Measurements from ENCODE around the gene CCSER1. TPM values are rescaled to one million over a fixed set of nuclear protein-coding genes. Genes with fewer than 3 reads are reported as not detected.

The CCSER1 gene
- total RNA-seq: 1 to 10 TPM; 5.2 to 9.0 TPM
- 1 to 10 TPM; 2.0 to 4.5 (median 3.8) TPM for polyA plus RNA-seq (ENCODE audit: insufficient read length in 6 of 6)
- long read RNA-seq, donor 1: 0 reads
- long read RNA-seq, donor 2: 0 reads
- long read RNA-seq, donor 3: 0 reads
- long read RNA-seq, donor 4, partial matches to known transcripts: 1 of 1 reads
- long read RNA-seq, donor 4, other reads (novel, unspliced or antisense): 0 of 1 reads
- long read RNA-seq, donor 5: 0 reads
- long read RNA-seq, donor 6, partial matches to known transcripts: 996 of 996 reads
- long read RNA-seq, donor 6, other reads (novel, unspliced or antisense): 0 of 996 reads
- long read RNA-seq, donor 7: 0 reads
- long read RNA-seq, donor 8: 0 reads
- long read RNA-seq, donor 9: 0 reads
- long read RNA-seq, donor 10: 0 reads
- long read RNA-seq, donor 11, partial matches to known transcripts: 0 of 1 reads
- long read RNA-seq, donor 11, other reads (novel, unspliced or antisense): 0 of 1 reads
- long read RNA-seq, donor 12: 0 reads

DNA sequence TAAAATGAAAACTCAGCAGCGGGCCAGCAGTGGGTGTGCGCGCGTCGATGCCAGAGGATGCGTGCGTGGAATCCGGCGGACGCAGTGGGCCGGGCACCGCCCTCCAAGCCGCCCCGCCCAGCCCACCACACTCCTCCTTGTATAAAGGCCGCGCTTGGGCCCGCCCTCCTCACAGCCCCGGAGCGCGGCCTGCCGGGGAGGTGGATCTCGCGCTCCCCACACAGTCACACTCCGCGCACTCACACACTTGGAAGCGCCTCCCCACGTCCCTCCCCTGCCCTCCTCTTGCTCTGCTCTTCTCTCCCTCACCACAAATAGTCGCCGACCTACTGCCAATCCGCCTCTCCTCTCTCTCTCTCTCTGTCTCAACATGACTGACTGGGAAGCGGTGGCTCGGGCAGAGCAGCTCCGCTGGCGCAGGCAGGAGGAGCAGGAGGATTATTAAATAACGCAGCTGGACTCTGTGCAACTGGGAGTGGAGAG is at the start of gene CCSER1:
CCSER1 (plus strand) TSS at position 172 of the 483 bp plus-strand sequence.
- intact Hi-C loops (cut with DNase I): no loop called here
- TF ChIP-seq, protein P1, sequence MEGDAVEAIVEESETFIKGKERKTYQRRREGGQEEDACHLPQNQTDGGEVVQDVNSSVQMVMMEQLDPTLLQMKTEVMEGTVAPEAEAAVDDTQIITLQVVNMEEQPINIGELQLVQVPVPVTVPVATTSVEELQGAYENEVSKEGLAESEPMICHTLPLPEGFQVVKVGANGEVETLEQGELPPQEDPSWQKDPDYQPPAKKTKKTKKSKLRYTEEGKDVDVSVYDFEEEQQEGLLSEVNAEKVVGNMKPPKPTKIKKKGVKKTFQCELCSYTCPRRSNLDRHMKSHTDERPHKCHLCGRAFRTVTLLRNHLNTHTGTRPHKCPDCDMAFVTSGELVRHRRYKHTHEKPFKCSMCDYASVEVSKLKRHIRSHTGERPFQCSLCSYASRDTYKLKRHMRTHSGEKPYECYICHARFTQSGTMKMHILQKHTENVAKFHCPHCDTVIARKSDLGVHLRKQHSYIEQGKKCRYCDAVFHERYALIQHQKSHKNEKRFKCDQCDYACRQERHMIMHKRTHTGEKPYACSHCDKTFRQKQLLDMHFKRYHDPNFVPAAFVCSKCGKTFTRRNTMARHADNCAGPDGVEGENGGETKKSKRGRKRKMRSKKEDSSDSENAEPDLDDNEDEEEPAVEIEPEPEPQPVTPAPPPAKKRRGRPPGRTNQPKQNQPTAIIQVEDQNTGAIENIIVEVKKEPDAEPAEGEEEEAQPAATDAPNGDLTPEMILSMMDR (IDR thresholded peaks at IDR 0.05): no peak
- Histone ChIP-seq H3K36me3 (no peaks in the 10 kb centered on the region), H3K27ac (peak within 1 kb of the TSS; percentile 59 to 71), H3K4me3 (peak within 1 kb of the TSS; percentile 52 to 60), H3K4me1 (peaks cover 4 to 26% of the 10 kb centered on the region in 2 donors), H3K27me3 (peaks cover 0 to 24% of the 10 kb centered on the region in 2 donors), H3K9me3 (no peaks in the 10 kb centered on the region)
- DNase-seq: peak; percentile 40 to 92 (median 78)
- peak; percentile 94 for ATAC-seq

DNA sequence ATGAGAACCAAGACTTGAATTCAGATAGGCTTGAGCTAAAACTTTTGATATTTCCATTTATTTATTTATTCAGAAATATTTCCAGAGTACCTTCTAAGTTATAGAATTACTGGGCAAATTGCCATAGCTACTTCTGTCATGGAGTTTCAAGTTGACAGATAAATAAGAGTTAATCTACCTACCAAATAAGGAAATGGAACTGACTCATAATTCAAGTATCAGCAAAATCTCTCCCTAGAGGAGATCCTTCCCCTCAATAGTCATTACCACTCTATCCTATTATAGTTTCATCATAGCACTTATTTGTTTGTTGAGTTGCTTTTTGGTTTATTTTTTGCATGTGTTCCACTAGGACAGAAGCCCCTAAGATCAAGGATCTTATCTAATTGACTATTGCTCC is 48.8 kb upstream of the CCSER1 start:
- Histone ChIP-seq H3K9me3 (no peaks in the 10 kb centered on the region), H3K4me3 (no peak overlapping the region), H3K36me3 (no peaks in the 10 kb centered on the region), H3K27ac (no peak overlapping the region), H3K27me3 (no peaks in the 10 kb centered on the region), H3K4me1 (no peaks in the 10 kb centered on the region)
- TF ChIP-seq, protein P1 (IDR thresholded peaks at IDR 0.05): no peak
- no peak for ATAC-seq
- DNase-seq: no peak
- intact Hi-C loops (cut with DNase I): no loop called here

DNA sequence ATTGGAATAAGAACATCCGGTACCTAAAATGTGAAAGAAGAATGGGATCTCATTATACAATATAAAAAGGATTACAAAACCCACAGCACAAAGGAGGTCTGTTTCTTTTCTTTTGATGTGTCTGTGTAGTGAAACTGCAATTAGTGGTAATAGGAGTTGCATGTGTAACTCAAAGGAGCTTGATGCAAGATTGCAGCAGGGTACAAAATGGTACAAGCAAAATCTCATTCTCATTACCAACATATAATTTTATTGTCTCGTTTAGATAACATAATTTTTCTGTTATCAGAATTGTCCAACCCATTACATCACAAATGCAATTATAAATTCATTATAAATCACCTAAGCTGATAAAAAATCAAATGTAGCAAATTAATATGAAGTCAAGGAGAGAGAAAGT is 47.1 kb upstream of the CCSER1 start:
- no peak for DNase-seq
- H3K27me3 ChIP-seq: no peaks in the 10 kb centered on the region
- TF ChIP-seq, protein P1 (IDR thresholded peaks at IDR 0.05): no peak
- ATAC-seq: no peak
- H3K9me3 ChIP-seq: no peaks in the 10 kb centered on the region
- no peaks in the 10 kb centered on the region for H3K4me1 ChIP-seq
- H3K4me3 ChIP-seq: no peak overlapping the region
- H3K27ac ChIP-seq: no peak overlapping the region
- intact Hi-C loops (cut with DNase I): no loop called here
- no peaks in the 10 kb centered on the region for H3K36me3 ChIP-seq

DNA sequence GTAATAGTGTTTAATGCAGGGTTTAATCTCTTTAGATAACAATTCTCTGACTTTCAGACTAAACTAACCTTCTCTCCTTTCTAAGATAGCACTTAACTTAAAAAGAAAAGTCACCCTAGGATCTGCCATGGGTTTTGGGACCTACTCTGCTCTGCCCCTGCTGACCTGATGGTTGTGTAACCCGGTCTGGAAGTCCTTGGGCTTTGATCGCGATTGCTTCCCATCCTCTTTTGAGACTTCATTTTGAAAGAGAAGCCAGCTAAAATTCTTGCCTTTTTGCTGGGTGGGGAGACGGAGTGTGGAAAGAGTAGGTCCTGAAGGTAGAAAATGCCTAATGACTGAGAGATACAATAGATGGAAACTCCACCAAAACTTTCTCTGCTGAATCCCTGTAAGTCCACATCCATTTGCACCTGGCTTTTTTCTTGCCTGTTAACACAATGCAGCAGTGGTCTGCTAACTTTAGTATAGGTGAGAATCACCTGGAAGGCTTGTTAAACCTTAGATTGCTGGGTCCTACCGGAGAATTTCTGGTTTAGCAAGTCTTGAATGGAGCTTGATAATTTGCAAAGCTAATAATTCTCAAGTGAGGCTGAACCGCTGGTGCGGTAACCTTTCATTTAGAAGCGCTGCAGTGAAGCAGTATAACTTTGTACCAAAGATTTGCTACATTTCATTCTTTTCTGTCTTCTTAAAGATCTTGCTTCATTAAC is 45.6 kb upstream of the CCSER1 start:
- Histone ChIP-seq H3K4me3 (no peak overlapping the region), H3K27me3 (no peaks in the 10 kb centered on the region), H3K27ac (no peak overlapping the region), H3K4me1 (no peaks in the 10 kb centered on the region), H3K9me3 (no peaks in the 10 kb centered on the region), H3K36me3 (no peaks in the 10 kb centered on the region)
- TF ChIP-seq, protein P1 (IDR thresholded peaks at IDR 0.05): no peak
- intact Hi-C loops (cut with DNase I): no loop called here
- peak in 2 of 4 donors; percentile 6 to 33 for DNase-seq
- no peak for ATAC-seq

DNA sequence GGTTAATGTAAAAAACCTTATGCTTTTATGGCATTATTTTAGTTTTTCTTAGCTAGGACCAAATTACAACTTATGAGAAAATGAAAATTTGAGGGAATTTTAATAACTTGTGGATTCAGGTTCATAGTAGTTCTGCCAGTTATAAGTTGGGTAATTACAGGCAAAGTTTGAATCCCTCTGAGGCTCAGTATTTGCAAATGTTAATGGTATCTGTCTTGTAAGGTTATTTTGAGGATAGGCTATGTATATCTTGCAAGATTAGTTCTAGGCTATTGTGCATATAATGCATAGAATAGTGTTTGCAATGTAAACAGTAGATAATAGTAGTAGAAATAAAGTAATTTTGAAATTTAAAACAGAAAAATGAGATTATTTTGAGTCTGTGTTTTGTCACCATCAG is 44.7 kb upstream of the CCSER1 start:
- intact Hi-C loops (cut with DNase I): no loop called here
- ATAC-seq: no peak
- no peak for DNase-seq
- TF ChIP-seq, protein P1 (IDR thresholded peaks at IDR 0.05): no peak
- no peak overlapping the region for H3K27ac ChIP-seq
- no peak overlapping the region for H3K4me3 ChIP-seq
- no peaks in the 10 kb centered on the region for H3K36me3 ChIP-seq
- H3K27me3 ChIP-seq: no peaks in the 10 kb centered on the region
- no peaks in the 10 kb centered on the region for H3K4me1 ChIP-seq
- no peaks in the 10 kb centered on the region for H3K9me3 ChIP-seq
